ENCODE results near the gene SMC1B.

Gene SMC1B

DNA sequence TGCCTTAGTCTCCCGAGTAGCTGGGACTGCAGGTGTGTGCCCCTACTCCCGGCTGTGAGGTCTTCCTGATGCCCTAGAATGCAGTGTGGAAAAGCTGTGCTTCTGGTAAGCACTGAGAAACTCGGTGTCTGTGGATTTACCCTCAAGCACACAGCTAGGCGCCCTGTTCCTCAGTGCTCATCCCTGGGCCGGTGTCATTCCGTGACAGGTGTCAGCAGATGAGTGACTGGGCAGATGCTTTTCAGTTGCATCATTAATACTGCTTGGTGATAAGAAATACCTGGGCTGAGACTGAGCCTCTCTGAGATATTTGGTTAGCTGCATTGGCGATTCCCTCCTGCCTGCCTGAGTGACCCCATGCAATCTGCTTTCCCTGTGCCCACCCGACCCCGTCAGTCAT is 81.9 kb downstream of the SMC1B start:
- no peaks in the 10 kb centered on the region for H3K27me3 ChIP-seq (ENCODE audit: insufficient read depth, low read length)
- no peak overlapping the region for H3K27ac ChIP-seq (ENCODE audit: low read depth, low read length, poor library complexity, severe bottlenecking)
- H3K4me1 ChIP-seq (ENCODE audit: insufficient read depth, low read length, severe bottlenecking): no peaks in the 10 kb centered on the region
- H3K9ac ChIP-seq (ENCODE audit: low read length): no peak overlapping the region
- H3K79me2 ChIP-seq (ENCODE audit: insufficient read depth, low read length): no peaks in the 10 kb centered on the region
- H4K20me1 ChIP-seq (ENCODE audit: insufficient read depth, low read length): no peaks in the 10 kb centered on the region
- no peak overlapping the region for H3K4me3 ChIP-seq (ENCODE audit: low read depth, low read length, poor library complexity, severe bottlenecking)
- peaks cover 41% of the 10 kb centered on the region for H3K36me3 ChIP-seq (ENCODE audit: insufficient read depth, low read length)
- TF ChIP-seq CTCF (IDR thresholded peaks at IDR 0.05; ENCODE audit: low read length) (no peak), EZH2 (IDR thresholded peaks at IDR 0.05; ENCODE audit: borderline replicate concordance, low read length) (no peak)
- no peak overlapping the region for H2AFZ ChIP-seq (ENCODE audit: low read length)
- no peaks in the 10 kb centered on the region for H3F3A ChIP-seq (ENCODE audit: insufficient read depth, low read length)
- H3K4me2 ChIP-seq (ENCODE audit: low read length): no peak overlapping the region
- H3K9me3 ChIP-seq (ENCODE audit: low read length): no peaks in the 10 kb centered on the region
- no peaks in the 10 kb centered on the region for H3K9me2 ChIP-seq (ENCODE audit: low read depth, low read length)

GRCh38 chr22:45330548-45330947 is 82.9 kb downstream of the SMC1B start:
- TF ChIP-seq EZH2 (IDR thresholded peaks at IDR 0.05; ENCODE audit: borderline replicate concordance, low read length): no peak
- TF ChIP-seq CTCF (IDR thresholded peaks at IDR 0.05; ENCODE audit: low read length): no peak
- Histone ChIP-seq H2AFZ (ENCODE audit: low read length) (no peak overlapping the region), H4K20me1 (ENCODE audit: insufficient read depth, low read length) (no peaks in the 10 kb centered on the region), H3K9ac (ENCODE audit: low read length) (no peak overlapping the region), H3K4me3 (ENCODE audit: low read depth, low read length, poor library complexity, severe bottlenecking) (no peak overlapping the region), H3K36me3 (ENCODE audit: insufficient read depth, low read length) (peaks cover 37% of the 10 kb centered on the region), H3K9me3 (ENCODE audit: low read length) (no peaks in the 10 kb centered on the region), H3K79me2 (ENCODE audit: insufficient read depth, low read length) (no peaks in the 10 kb centered on the region), H3K4me2 (ENCODE audit: low read length) (no peak overlapping the region), H3K27ac (ENCODE audit: low read depth, low read length, poor library complexity, severe bottlenecking) (no peak overlapping the region), H3K4me1 (ENCODE audit: insufficient read depth, low read length, severe bottlenecking) (no peaks in the 10 kb centered on the region), H3K27me3 (ENCODE audit: insufficient read depth, low read length) (no peaks in the 10 kb centered on the region), H3K9me2 (ENCODE audit: low read depth, low read length) (no peaks in the 10 kb centered on the region), H3F3A (ENCODE audit: insufficient read depth, low read length) (no peaks in the 10 kb centered on the region)

DNA sequence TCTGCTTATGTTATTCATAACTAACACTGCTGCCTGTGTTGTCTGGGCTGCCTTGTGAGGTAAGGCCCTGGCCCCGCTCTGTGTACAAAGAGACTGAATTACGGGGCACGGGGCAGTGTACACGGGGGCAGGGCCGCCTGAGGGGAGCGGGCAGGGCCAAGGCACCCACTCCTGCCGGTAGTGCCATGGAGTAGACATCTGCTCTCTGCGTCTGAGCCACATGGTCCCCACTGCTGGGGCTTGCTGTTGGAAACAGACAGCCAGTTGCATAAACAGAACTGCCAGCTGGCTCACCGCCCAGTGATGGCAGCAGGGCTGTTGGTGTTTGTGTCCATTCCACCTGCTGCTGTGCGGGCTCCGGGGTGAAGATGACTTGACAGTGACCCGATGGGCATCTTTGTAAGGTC is 83.9 kb downstream of the SMC1B start:
- Histone ChIP-seq H3K27me3 (ENCODE audit: insufficient read depth, low read length) (no peaks in the 10 kb centered on the region), H3K4me3 (ENCODE audit: low read depth, low read length, poor library complexity, severe bottlenecking) (no peak overlapping the region), H3K4me2 (ENCODE audit: low read length) (no peak overlapping the region), H3K4me1 (ENCODE audit: insufficient read depth, low read length, severe bottlenecking) (no peaks in the 10 kb centered on the region), H4K20me1 (ENCODE audit: insufficient read depth, low read length) (no peaks in the 10 kb centered on the region), H3K9ac (ENCODE audit: low read length) (no peak overlapping the region), H3K27ac (ENCODE audit: low read depth, low read length, poor library complexity, severe bottlenecking) (no peak overlapping the region), H3K9me3 (ENCODE audit: low read length) (no peaks in the 10 kb centered on the region), H3K79me2 (ENCODE audit: insufficient read depth, low read length) (no peaks in the 10 kb centered on the region), H2AFZ (ENCODE audit: low read length) (no peak overlapping the region), H3F3A (ENCODE audit: insufficient read depth, low read length) (no peaks in the 10 kb centered on the region), H3K36me3 (ENCODE audit: insufficient read depth, low read length) (peaks cover 32% of the 10 kb centered on the region), H3K9me2 (ENCODE audit: low read depth, low read length) (no peaks in the 10 kb centered on the region)
- TF ChIP-seq CTCF (IDR thresholded peaks at IDR 0.05; ENCODE audit: low read length): no peak
- TF ChIP-seq EZH2 (IDR thresholded peaks at IDR 0.05; ENCODE audit: borderline replicate concordance, low read length): no peak
